GM12878 (cell line): ENCODE measurements around the gene CD55. TPM values are rescaled to one million over a fixed set of nuclear protein-coding genes. Genes with fewer than 3 reads are reported as not detected.

Source experiments
- BCL11A ChIP-seq: IDR thresholded peaks from 2 replicates; pipeline ENCODE4 v1.6.1; 2011; ENCODE audit warnings: low read depth, low read length
- BCL3 ChIP-seq: IDR thresholded peaks from 2 replicates; pipeline ENCODE4 v1.6.1; 2011; ENCODE audit warnings: borderline replicate concordance, low read depth, mild to moderate bottlenecking, moderate library complexity, low read length; ENCODE audit not compliant: insufficient read depth, poor library complexity, severe bottlenecking
- BCLAF1 ChIP-seq: fragments of 450-650 bp; IDR thresholded peaks from 2 replicates; pipeline ENCODE4 v1.6.1; 2017; ENCODE audit warnings: antibody characterized with exemption, mild to moderate bottlenecking, moderate library complexity
- BMI1 ChIP-seq: fragments of 450-650 bp; IDR thresholded peaks from 2 replicates; pipeline ENCODE4 v1.6.1; 2016; ENCODE audit warnings: mild to moderate bottlenecking, moderate library complexity, borderline replicate concordance
- ETV6 ChIP-seq, 2 experiments: fragments of 450-650 bp in 1 of 2; IDR thresholded peaks in 1 of 2; conservative IDR thresholded peaks in 1 of 2; 2 replicates each; pipeline ENCODE4 v1.6.1; 2014; ENCODE audit warnings: antibody characterized with exemption in 1 of 2, borderline replicate concordance in 1 of 2, low read depth in 1 of 2, mild to moderate bottlenecking in 1 of 2, moderate library complexity in 1 of 2
- GABPA ChIP-seq: IDR thresholded peaks from 2 replicates; pipeline ENCODE4 v1.6.1; 2014; ENCODE audit warnings: antibody characterized with exemption, low read depth, mild to moderate bottlenecking, inconsistent platforms
- JUND ChIP-seq: IDR thresholded peaks from 2 replicates; pipeline ENCODE4 v1.6.1; 2012; ENCODE audit warnings: low read depth, mild to moderate bottlenecking, low read length, improper control_type of control experiment, moderate library complexity
- MEF2A ChIP-seq: IDR thresholded peaks from 2 replicates; pipeline ENCODE4 v1.6.1; 2011; ENCODE audit warnings: low read depth, mild to moderate bottlenecking, low read length, moderate library complexity; ENCODE audit not compliant: insufficient read depth
- MTA2 ChIP-seq: fragments of 450-650 bp; IDR thresholded peaks from 2 replicates; pipeline ENCODE4 v1.6.1; 2016; ENCODE audit warnings: low read depth, mild to moderate bottlenecking, moderate library complexity
- PAX8 ChIP-seq: fragments of 450-650 bp; IDR thresholded peaks from 2 replicates; pipeline ENCODE4 v1.6.1; 2017; ENCODE audit warnings: mild to moderate bottlenecking, moderate library complexity
- POLR2AphosphoS5 ChIP-seq: IDR thresholded peaks from 2 replicates; pipeline ENCODE4 v1.6.1; 2011; ENCODE audit warnings: mild to moderate bottlenecking, low read length, inconsistent platforms
- RBBP5 ChIP-seq: fragments of 200-600 bp; sonication (generic); conservative IDR thresholded peaks from 2 replicates; pipeline ENCODE4 v1.6.1; 2016
- RCOR1 ChIP-seq: conservative IDR thresholded peaks from 2 replicates; pipeline ENCODE4 v1.6.1; 2012; ENCODE audit warnings: low read depth, low read length, improper control_type of control experiment
- SIN3A ChIP-seq: IDR thresholded peaks from 2 replicates; pipeline ENCODE4 v1.6.1; 2012; ENCODE audit warnings: low read depth, low read length, improper control_type of control experiment
- TCF12 ChIP-seq: IDR thresholded peaks from 2 replicates; pipeline ENCODE4 v1.6.1; 2011; ENCODE audit warnings: low read depth, mild to moderate bottlenecking, low read length
- YY1 ChIP-seq: IDR thresholded peaks from 2 replicates; pipeline ENCODE4 v1.6.1; 2011; ENCODE audit warnings: low read depth, mild to moderate bottlenecking, low read length
- ZNF217 ChIP-seq: fragments of 450-650 bp; IDR thresholded peaks from 2 replicates; pipeline ENCODE4 v1.6.1; 2017; ENCODE audit warnings: antibody characterized with exemption, mild to moderate bottlenecking
- ZNF274 ChIP-seq: IDR thresholded peaks from one replicate; pipeline ENCODE4 v1.8.0; 2011; ENCODE audit not compliant: insufficient read length, insufficient read depth
- polyA plus RNA-seq, 11 experiments: library from polyadenylated mRNA; depleted of rRNA in 4 of 11; unstranded in 6 of 11; stranded (reverse) in 5 of 11; fragments of >200 nt; fragmentation: Nextera tagmentation in 4 of 11; fragmentation: Illumina TruSeq in 1 of 11; extraction: Ambion mirVana in 4 of 11; extraction: Trizol in 1 of 11; gene quantifications; 1 replicate in 1 of 11; 2 replicates in 10 of 11; pipeline versions ENCODE4 v1.2.1 to v1.2.3, GENCODE V29; 2011 to 2016; ENCODE audit warnings: inconsistent platforms in 2 of 11, missing spikeins in 2 of 11, low read depth in 1 of 11
- total RNA-seq, 4 experiments: library from RNA; depleted of rRNA in 3 of 4; stranded (reverse); fragments of >200 nt in 3 of 4; fragmentation: Illumina TruSeq in 1 of 4; extraction: Trizol in 1 of 4; gene quantifications; 2 replicates each; pipeline versions ENCODE4 v1.2.1 to v1.2.3, GENCODE V29; 2013 to 2021
- TF ChIP-seq, protein P1 (sequence below): fragments of 450-650 bp; formaldehyde crosslinking; IDR thresholded peaks from 2 replicates; pipeline ENCODE4 v1.4.0; 2020; ENCODE audit warnings: mild to moderate bottlenecking, moderate library complexity
- TF ChIP-seq, protein P2 (sequence below): fragments of 450-650 bp; IDR thresholded peaks from 2 replicates; pipeline ENCODE4 v1.6.1; 2017; ENCODE audit warnings: borderline replicate concordance

CD55 gene
- total and polyA plus RNA-seq, 10 of the 15 experiments (the other 5 are each of a cell fraction or from before 2014, with no cell fraction given): 5.2 to 46.5 (median 15.1) TPM

DNA sequence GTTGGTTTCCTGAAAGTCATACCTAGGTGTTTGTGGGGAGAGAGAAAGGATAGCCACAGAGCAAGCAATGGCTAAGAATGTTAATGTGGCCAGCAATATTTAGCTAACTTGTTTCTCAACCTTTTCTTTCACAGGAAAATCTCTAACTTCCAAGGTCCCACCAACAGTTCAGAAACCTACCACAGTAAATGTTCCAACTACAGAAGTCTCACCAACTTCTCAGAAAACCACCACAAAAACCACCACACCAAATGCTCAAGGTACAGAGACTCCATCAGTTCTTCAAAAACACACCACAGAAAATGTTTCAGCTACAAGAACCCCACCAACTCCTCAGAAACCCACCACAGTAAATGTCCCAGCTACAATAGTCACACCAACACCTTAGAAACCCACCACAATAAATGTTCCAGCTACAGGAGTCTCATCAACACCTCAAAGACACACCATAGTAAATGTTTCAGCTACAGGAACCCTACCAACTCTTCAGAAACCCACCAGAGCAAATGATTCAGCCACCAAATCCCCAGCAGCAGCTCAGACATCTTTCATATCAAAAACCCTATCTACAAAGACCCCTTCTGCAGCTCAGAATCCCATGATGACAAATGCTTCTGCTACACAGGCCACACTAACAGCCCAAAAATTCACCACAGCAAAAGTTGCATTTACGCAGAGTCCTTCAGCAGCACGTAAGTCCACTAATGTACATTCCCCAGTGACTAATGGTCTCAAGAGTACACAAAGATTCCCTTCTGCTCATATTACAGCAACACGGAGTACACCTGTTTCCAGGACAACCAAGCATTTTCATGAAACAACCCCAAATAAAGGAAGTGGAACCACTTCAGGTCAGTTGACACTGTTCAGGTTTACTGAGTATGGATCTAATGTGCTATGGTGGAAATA is 15.3 kb downstream of the CD55 start (continued):
- TF ChIP-seq RBBP5: no peak
- TF ChIP-seq POLR2AphosphoS5: peak; percentile 58
- no peak for TF ChIP-seq BCLAF1
- peak; percentile 31 for TF ChIP-seq BCL3
- peak; percentile 65; the same call in 1 of the 2 replicates for TF ChIP-seq TCF12
- no peak for TF ChIP-seq ETV6 (conservative IDR thresholded peaks at IDR 0.05 in 1 of 2, IDR thresholded peaks at IDR 0.05 in 1 of 2; ENCODE audit: borderline replicate concordance in 1 of 2, low read depth in 1 of 2)
- TF ChIP-seq YY1: no peak
- TF ChIP-seq BMI1: peak; percentile 94
- TF ChIP-seq, protein P1, sequence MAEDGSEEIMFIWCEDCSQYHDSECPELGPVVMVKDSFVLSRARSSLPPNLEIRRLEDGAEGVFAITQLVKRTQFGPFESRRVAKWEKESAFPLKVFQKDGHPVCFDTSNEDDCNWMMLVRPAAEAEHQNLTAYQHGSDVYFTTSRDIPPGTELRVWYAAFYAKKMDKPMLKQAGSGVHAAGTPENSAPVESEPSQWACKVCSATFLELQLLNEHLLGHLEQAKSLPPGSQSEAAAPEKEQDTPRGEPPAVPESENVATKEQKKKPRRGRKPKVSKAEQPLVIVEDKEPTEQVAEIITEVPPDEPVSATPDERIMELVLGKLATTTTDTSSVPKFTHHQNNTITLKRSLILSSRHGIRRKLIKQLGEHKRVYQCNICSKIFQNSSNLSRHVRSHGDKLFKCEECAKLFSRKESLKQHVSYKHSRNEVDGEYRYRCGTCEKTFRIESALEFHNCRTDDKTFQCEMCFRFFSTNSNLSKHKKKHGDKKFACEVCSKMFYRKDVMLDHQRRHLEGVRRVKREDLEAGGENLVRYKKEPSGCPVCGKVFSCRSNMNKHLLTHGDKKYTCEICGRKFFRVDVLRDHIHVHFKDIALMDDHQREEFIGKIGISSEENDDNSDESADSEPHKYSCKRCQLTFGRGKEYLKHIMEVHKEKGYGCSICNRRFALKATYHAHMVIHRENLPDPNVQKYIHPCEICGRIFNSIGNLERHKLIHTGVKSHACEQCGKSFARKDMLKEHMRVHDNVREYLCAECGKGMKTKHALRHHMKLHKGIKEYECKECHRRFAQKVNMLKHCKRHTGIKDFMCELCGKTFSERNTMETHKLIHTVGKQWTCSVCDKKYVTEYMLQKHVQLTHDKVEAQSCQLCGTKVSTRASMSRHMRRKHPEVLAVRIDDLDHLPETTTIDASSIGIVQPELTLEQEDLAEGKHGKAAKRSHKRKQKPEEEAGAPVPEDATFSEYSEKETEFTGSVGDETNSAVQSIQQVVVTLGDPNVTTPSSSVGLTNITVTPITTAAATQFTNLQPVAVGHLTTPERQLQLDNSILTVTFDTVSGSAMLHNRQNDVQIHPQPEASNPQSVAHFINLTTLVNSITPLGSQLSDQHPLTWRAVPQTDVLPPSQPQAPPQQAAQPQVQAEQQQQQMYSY (CRISPR knock-in tag): no peak
- TF ChIP-seq RCOR1: 0 out of 2 replicates have a peak, but pooled peaks have one; percentile 13
- peak; percentile 72 for TF ChIP-seq PAX8
- no peak for TF ChIP-seq ZNF217
- no peak for TF ChIP-seq GABPA
- TF ChIP-seq BCL11A: peak; percentile 59; the same call in 1 of the 2 replicates
- peak; percentile 87 for TF ChIP-seq MTA2
- TF ChIP-seq, protein P2, sequence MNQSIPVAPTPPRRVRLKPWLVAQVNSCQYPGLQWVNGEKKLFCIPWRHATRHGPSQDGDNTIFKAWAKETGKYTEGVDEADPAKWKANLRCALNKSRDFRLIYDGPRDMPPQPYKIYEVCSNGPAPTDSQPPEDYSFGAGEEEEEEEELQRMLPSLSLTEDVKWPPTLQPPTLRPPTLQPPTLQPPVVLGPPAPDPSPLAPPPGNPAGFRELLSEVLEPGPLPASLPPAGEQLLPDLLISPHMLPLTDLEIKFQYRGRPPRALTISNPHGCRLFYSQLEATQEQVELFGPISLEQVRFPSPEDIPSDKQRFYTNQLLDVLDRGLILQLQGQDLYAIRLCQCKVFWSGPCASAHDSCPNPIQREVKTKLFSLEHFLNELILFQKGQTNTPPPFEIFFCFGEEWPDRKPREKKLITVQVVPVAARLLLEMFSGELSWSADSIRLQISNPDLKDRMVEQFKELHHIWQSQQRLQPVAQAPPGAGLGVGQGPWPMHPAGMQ: 0 out of 2 replicates have a peak, but pooled peaks have one; percentile 44
- TF ChIP-seq ZNF274: no peak
- 0 out of 2 replicates have a peak, but pooled peaks have one; percentile 27 for TF ChIP-seq MEF2A
- TF ChIP-seq JUND: no peak
- TF ChIP-seq SIN3A: no peak
